GM19193 (cell line): ENCODE data around the gene PIK3C3.

ENCODE experiments used
- POLR2A ChIP-seq: IDR thresholded peaks from 4 replicates; pipeline ENCODE4 v1.6.1; 2011; ENCODE audit not compliant: insufficient read depth, insufficient read length; ENCODE audit errors: extremely low read depth

Gene PIK3C3

GRCh38 chr18:42105394-42105793 lies 150.4 kb downstream of the PIK3C3 start:
- TF ChIP-seq POLR2A: no peak

- no peak for TF ChIP-seq POLR2A
These were observed 151.8 kb downstream of the PIK3C3 start for GRCh38 chr18:42106784-42107183.

- no peak for TF ChIP-seq POLR2A
These were observed 152.3 kb downstream of the PIK3C3 start for GRCh38 chr18:42107287-42107686.

- no peak for TF ChIP-seq POLR2A
These were observed 152.8 kb downstream of the PIK3C3 start for GRCh38 chr18:42107691-42108450.

- no peak for TF ChIP-seq POLR2A
These were observed 157.8 kb downstream of the PIK3C3 start for GRCh38 chr18:42112657-42113420.

- no peak for TF ChIP-seq POLR2A
These were observed 158.6 kb downstream of the PIK3C3 start for GRCh38 chr18:42113529-42114191.

- TF ChIP-seq POLR2A: no peak
These were observed 159.4 kb downstream of the PIK3C3 start for GRCh38 chr18:42114310-42114943.

- no peak for TF ChIP-seq POLR2A
These were observed 171.6 kb downstream of the PIK3C3 start for GRCh38 chr18:42126586-42126985.

GRCh38 chr18:42131066-42131929 lies 176.3 kb downstream of the PIK3C3 start:
- TF ChIP-seq POLR2A: no peak

- no peak for TF ChIP-seq POLR2A
These were observed 176.9 kb downstream of the PIK3C3 start for GRCh38 chr18:42131930-42132244.
